Endothelial cell (in vitro differentiated cells): ENCODE data around the gene HSF2. TPM values are rescaled to one million over a fixed set of nuclear protein-coding genes. Genes with fewer than 3 reads are reported as not detected.
"Not testable (repeated sequence)": the region's sequence is repeated elsewhere in the genome, so short reads cannot be mapped to it uniquely, and the experiment has no call there.

Source experiments
- DNase-seq: peaks from one replicate; pipeline ENCODE4 v3.0.0; 2021; ENCODE audit warnings: low spot score
- H3K27ac Mint-ChIP-seq: one replicate; pipeline ENCODE4 v1.8.0; 2021; ENCODE audit warnings: mixed read lengths, inconsistent platforms; ENCODE audit not compliant: unreplicated experiment
- H3K27me3 Mint-ChIP-seq: one replicate; pipeline ENCODE4 v1.8.0; 2021; ENCODE audit warnings: mild to moderate bottlenecking, moderate library complexity, mixed read lengths, inconsistent platforms; ENCODE audit not compliant: unreplicated experiment
- H3K36me3 Mint-ChIP-seq: one replicate; pipeline ENCODE4 v1.8.0; 2021; ENCODE audit warnings: mild to moderate bottlenecking, low read depth, mixed read lengths, inconsistent platforms; ENCODE audit not compliant: unreplicated experiment
- H3K4me1 Mint-ChIP-seq: one replicate; pipeline ENCODE4 v1.8.0; 2021; ENCODE audit warnings: mild to moderate bottlenecking, mixed read lengths, inconsistent platforms; ENCODE audit not compliant: unreplicated experiment
- H3K4me3 Mint-ChIP-seq: one replicate; pipeline ENCODE4 v1.8.0; 2021; ENCODE audit warnings: mild to moderate bottlenecking, mixed read lengths, inconsistent platforms; ENCODE audit not compliant: unreplicated experiment
- H3K9me3 Mint-ChIP-seq: one replicate; pipeline ENCODE4 v1.8.0; 2021; ENCODE audit warnings: mixed read lengths, inconsistent platforms; ENCODE audit not compliant: unreplicated experiment
- total RNA-seq: library from RNA; stranded (reverse); fragmentation: NEBNext Ultra II Directional; extraction: Animal tissue kit (Norgen Biotek cat#: 25700); gene quantifications from one replicate; pipeline ENCODE4 v1.2.1, GENCODE V29; 2021; ENCODE audit not compliant: unreplicated experiment
- TF ChIP-seq, protein P1 (sequence below): fragments of 200-600 bp; sonication (generic); IDR thresholded peaks from one replicate; pipeline ENCODE4 v1.5.0; 2021; ENCODE audit warnings: antibody characterized with exemption; ENCODE audit not compliant: unreplicated experiment

The HSF2 gene
- total RNA-seq, 1 donor from 2014 or later: 13.9 TPM

DNA sequence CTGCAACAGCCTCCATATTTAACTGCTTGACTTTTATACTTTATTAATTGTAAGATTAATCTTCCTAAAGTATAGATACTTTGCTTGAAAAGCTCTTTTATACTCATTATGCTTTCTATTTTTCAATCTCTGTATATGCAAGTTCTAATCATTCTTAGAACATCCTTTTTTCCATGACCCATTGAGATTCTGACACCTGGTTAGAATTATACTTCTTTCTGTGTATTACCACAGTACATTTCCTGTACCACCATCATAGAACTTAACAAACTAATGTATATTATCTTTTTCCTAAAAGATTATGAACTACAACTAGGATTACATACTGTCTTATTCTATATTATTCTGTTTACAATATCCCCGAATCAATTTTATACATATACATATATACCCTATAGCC lies 58.6 kb downstream of the HSF2 start:
- Mint-ChIP-seq H3K9me3 (no peaks in the 10 kb centered on the region), H3K27ac (no peak overlapping the region), H3K27me3 (no peaks in the 10 kb centered on the region), H3K36me3 (peaks cover 27% of the 10 kb centered on the region), H3K4me1 (peaks cover 6% of the 10 kb centered on the region), H3K4me3 (no peak overlapping the region)
- TF ChIP-seq, protein P1, sequence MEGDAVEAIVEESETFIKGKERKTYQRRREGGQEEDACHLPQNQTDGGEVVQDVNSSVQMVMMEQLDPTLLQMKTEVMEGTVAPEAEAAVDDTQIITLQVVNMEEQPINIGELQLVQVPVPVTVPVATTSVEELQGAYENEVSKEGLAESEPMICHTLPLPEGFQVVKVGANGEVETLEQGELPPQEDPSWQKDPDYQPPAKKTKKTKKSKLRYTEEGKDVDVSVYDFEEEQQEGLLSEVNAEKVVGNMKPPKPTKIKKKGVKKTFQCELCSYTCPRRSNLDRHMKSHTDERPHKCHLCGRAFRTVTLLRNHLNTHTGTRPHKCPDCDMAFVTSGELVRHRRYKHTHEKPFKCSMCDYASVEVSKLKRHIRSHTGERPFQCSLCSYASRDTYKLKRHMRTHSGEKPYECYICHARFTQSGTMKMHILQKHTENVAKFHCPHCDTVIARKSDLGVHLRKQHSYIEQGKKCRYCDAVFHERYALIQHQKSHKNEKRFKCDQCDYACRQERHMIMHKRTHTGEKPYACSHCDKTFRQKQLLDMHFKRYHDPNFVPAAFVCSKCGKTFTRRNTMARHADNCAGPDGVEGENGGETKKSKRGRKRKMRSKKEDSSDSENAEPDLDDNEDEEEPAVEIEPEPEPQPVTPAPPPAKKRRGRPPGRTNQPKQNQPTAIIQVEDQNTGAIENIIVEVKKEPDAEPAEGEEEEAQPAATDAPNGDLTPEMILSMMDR: no peak
- DNase-seq: no peak

GRCh38 chr6:122459240-122459639 lies 59.8 kb downstream of the HSF2 start:
- Mint-ChIP-seq H3K4me1 (peaks cover 9% of the 10 kb centered on the region), H3K36me3 (peaks cover 19% of the 10 kb centered on the region), H3K4me3 (no peak overlapping the region), H3K27me3 (no peaks in the 10 kb centered on the region), H3K9me3 (no peaks in the 10 kb centered on the region), H3K27ac (peak overlapping the region; percentile 20)
- no peak for DNase-seq
- TF ChIP-seq, protein P1: no peak

- not testable (repeated sequence) for H3K27me3 Mint-ChIP-seq, H3K27ac Mint-ChIP-seq, H3K4me1 Mint-ChIP-seq, DNase-seq, H3K9me3 Mint-ChIP-seq, H3K4me3 Mint-ChIP-seq
- H3K36me3 Mint-ChIP-seq: peaks cover 12% of the 10 kb centered on the region
These were observed 60.5 kb downstream of the HSF2 start for GRCh38 chr6:122459865-122460416.

- Mint-ChIP-seq H3K27me3 (no peaks in the 10 kb centered on the region), H3K9me3 (no peaks in the 10 kb centered on the region), H3K4me3 (no peak overlapping the region), H3K4me1 (peaks cover 18% of the 10 kb centered on the region), H3K27ac (no peak overlapping the region), H3K36me3 (peaks cover 10% of the 10 kb centered on the region)
- TF ChIP-seq, protein P1: no peak
- DNase-seq: no peak
These were observed 62.4 kb downstream of the HSF2 start for GRCh38 chr6:122461885-122462284.

DNA sequence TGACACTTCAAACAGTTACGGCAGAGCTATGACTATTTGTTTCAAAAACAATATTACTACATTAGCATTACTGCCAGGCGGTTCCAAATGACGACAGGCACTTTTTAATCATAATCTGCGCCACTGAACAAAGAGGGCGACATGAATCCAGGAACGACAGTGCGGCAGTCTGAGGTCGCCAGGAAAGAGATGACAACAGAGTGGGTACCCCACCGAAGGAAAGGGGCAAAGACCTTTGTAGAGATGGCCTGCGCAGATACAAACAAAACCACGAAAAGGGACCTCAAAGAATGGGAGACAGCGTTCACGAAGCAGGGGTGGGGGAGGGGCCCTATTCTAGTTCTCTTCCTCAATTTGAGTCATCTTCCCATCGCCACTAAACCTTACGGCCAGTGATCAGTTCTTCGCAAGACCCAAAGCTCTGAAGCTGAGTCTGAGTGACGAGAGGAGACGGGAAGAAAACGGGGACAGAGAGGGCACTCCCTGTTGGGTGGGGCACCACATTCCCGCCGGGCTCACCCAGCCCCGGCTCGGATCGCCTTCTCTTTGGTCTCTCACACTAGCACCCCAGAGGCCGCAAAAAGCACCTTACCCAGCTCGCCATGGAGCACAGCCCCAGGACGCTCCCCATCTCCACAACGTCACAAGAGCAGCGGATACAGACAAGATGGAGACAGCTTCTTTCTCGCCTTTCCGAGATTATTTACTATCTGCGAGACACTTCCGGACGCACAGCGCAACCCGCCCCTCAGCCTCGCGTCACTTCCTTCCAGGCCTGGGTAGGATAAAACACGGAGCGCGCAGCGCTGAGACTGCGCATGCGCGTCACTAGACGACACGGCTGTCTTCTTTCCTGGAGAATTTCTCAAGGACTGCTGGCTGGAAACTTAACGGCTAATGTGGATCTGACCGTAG lies 71.9 kb downstream of the HSF2 start, which contains the start of gene SERINC1:
Gene SERINC1, minus strand, starts transcription at position 701 of the 915 bp plus-strand sequence. Its CDS starts 70 bp downstream, at position 631.
- H3K27me3 Mint-ChIP-seq: peaks cover 3% of the 10 kb centered on the region
- peaks cover 27% of the 10 kb centered on the region for H3K4me1 Mint-ChIP-seq
- no peaks in the 10 kb centered on the region for H3K9me3 Mint-ChIP-seq
- peak; percentile 87 for DNase-seq
- H3K4me3 Mint-ChIP-seq: peak within 1 kb of the TSS; percentile 99
- TF ChIP-seq, protein P1: no peak
- peak within 1 kb of the TSS; percentile 99 for H3K27ac Mint-ChIP-seq
- no peaks in the 10 kb centered on the region for H3K36me3 Mint-ChIP-seq
